GM12891 (cell line): Measurements from ENCODE around the gene RIC8A.

Experiments used
- POLR2A ChIP-seq: IDR thresholded peaks from 2 replicates; pipeline ENCODE4 v1.6.1; 2011; ENCODE audit warnings: low read depth, low read length, control low read depth
- POLR2AphosphoS5 ChIP-seq: IDR thresholded peaks from 2 replicates; pipeline ENCODE4 v1.6.1; 2011; ENCODE audit warnings: low read depth, low read length, control low read depth
- POU2F2 ChIP-seq: IDR thresholded peaks from 2 replicates; pipeline ENCODE4 v1.6.1; 2011; ENCODE audit warnings: low read depth, mild to moderate bottlenecking, control low read depth, low read length, moderate library complexity
- TAF1 ChIP-seq: IDR thresholded peaks from 2 replicates; pipeline ENCODE4 v1.6.1; 2011; ENCODE audit warnings: low read depth, low read length, control low read depth

GRCh38 chr11:240315-240714, 32.8 kb downstream of the RIC8A start:
- no peak for TF ChIP-seq POLR2A
- TF ChIP-seq TAF1: no peak
- TF ChIP-seq POLR2AphosphoS5: no peak
- TF ChIP-seq POU2F2: no peak
